Upper lobe of left lung (tissue), 6 donors: ENCODE data around the gene RSBN1L. TPM values are rescaled to one million over a fixed set of nuclear protein-coding genes. Genes with fewer than 3 reads are reported as not detected.

Experiments used
- ATAC-seq, 2 donors: fragments of 200-7000 bp; cut with Tn5 transposase; one replicate each; pipeline ENCODE4 v1.9.1; 2022; ENCODE audit warnings: mild to moderate bottlenecking in 2 of 2, moderate library complexity in 2 of 2; ENCODE audit not compliant: low FRiP score in 2 of 2
- DNase-seq, 2 donors: peaks; one replicate each; pipeline ENCODE4 v3.0.0-alpha.2; 2019 to 2020
- H3K27ac ChIP-seq, 4 donors: fragments of 200-600 bp; sonication (generic); one replicate each; pipeline ENCODE4 v1.5.1; 2016 to 2019
- H3K27me3 ChIP-seq, 4 donors: fragments of 200-600 bp; sonication (generic); one replicate each; pipeline ENCODE4 v1.5.1; 2017 to 2019
- H3K36me3 ChIP-seq, 4 donors: fragments of 200-600 bp; sonication (generic); one replicate each; pipeline ENCODE4 v1.5.1; 2016 to 2019
- H3K4me1 ChIP-seq, 4 donors: fragments of 200-600 bp; sonication (generic); one replicate each; pipeline ENCODE4 v1.5.1; 2018 to 2019
- H3K4me3 ChIP-seq, 4 donors: fragments of 200-600 bp; sonication (generic); one replicate each; pipeline ENCODE4 v1.5.1; 2017 to 2019; ENCODE audit warnings: mild to moderate bottlenecking in 2 of 4, moderate library complexity in 1 of 4
- H3K9me3 ChIP-seq, 4 donors: fragments of 200-600 bp; sonication (generic); one replicate each; pipeline ENCODE4 v1.5.1; 2018 to 2019
- CTCF ChIP-seq, 6 experiments: fragments of 450-650 bp in 4 of 6; fragments of 200-600 bp in 2 of 6; sonication (generic) in 2 of 6; IDR thresholded peaks; one replicate each; pipeline ENCODE4 v1.5.1; 2016 to 2019; ENCODE audit warnings: antibody characterized with exemption in 6 of 6
- EP300 ChIP-seq, 4 donors: sonication (generic); formaldehyde crosslinking; IDR thresholded peaks; one replicate each; pipeline ENCODE4 v1.5.1; 2017; ENCODE audit warnings: antibody characterized with exemption in 4 of 4, control low read depth in 2 of 4
- POLR2A ChIP-seq, 4 donors: fragments of 450-650 bp; IDR thresholded peaks; one replicate each; pipeline ENCODE4 v1.5.1; 2016 to 2017; ENCODE audit warnings: antibody characterized with exemption in 4 of 4, mild to moderate bottlenecking in 2 of 4
- POLR2AphosphoS5 ChIP-seq, 2 donors: sonication (generic); formaldehyde crosslinking; IDR thresholded peaks; one replicate each; pipeline ENCODE4 v1.5.1; 2017; ENCODE audit warnings: antibody characterized with exemption in 2 of 2
- WGBS, 2 donors: methylation state at CpG; one replicate each; pipeline ENCODE4 v1.1.5; 2017 to 2018; 5-methylcytosine and 5-hydroxymethylcytosine counted together
- total RNA-seq, 6 donors: library from RNA; depleted of rRNA in 4 of 6; stranded (reverse); fragments of >200 nt in 4 of 6; gene quantifications; one replicate each; pipeline versions ENCODE4 v1.1.0 to v1.2.1, GENCODE V29; 2016 to 2021
- donor health status: DM: no; HTN: no; CAD: no; lungs with moderate emphysema.
- donor health status: DM: no; HTN: yes; CAD: no; lungs with severe emphysema.

RSBN1L gene
- total RNA-seq, 6 donors from 2014 or later, result 15.1 to 43.7 (median 20.5) TPM

GRCh38 chr7:77674878-77675277 is 21.4 kb upstream of the RSBN1L start:
- WGBS, 2 donors, result 64 to 70% methylated on average over 5 of the region's 5 CpGs
- Histone ChIP-seq H3K4me1 (peaks cover 0 to 9% (median 3%) of the 10 kb centered on the region in 4 donors), H3K27ac (no peak overlapping the region), H3K27me3 (no peaks in the 10 kb centered on the region), H3K36me3 (no peaks in the 10 kb centered on the region), H3K4me3 (no peak overlapping the region), H3K9me3 (no peaks in the 10 kb centered on the region)
- ATAC-seq (peak; percentile 46 to 72), DNase-seq (peak in 1 of 2 donors; percentile 71)
- TF ChIP-seq CTCF (IDR thresholded peaks at IDR 0.05), result no peak

GRCh38 chr7:77679608-77680007 is 16.7 kb upstream of the RSBN1L start:
- Histone ChIP-seq H3K4me3 (no peak overlapping the region), H3K36me3 (peaks cover 0 to 16% (median 2%) of the 10 kb centered on the region in 4 donors), H3K4me1 (peaks cover 7 to 20% (median 11%) of the 10 kb centered on the region in 4 donors), H3K27me3 (no peaks in the 10 kb centered on the region), H3K9me3 (no peaks in the 10 kb centered on the region), H3K27ac (peak overlapping the region in 3 of 4 donors; percentile 35 to 61 (median 56))
- DNase-seq, result no peak
- no peak for ATAC-seq
- TF ChIP-seq POLR2AphosphoS5 (IDR thresholded peaks at IDR 0.05) (no peak), EP300 (IDR thresholded peaks at IDR 0.05) (no peak), CTCF (IDR thresholded peaks at IDR 0.05) (no peak)

GRCh38 chr7:77680266-77680665 is 16.0 kb upstream of the RSBN1L start:
- no peak overlapping the region for H3K4me3 ChIP-seq
- H3K36me3 ChIP-seq, result peaks cover 0 to 16% (median 2%) of the 10 kb centered on the region in 4 donors
- peaks cover 12 to 26% (median 16%) of the 10 kb centered on the region in 4 donors for H3K4me1 ChIP-seq
- ATAC-seq (no peak), DNase-seq (no peak)
- no peak for TF ChIP-seq POLR2A (IDR thresholded peaks at IDR 0.05)
- H3K27ac ChIP-seq, result no peak overlapping the region
- H3K27me3 ChIP-seq, result no peaks in the 10 kb centered on the region
- 94 to 96% methylated on average over 7 of the region's 7 CpGs for WGBS, 2 donors
- no peaks in the 10 kb centered on the region for H3K9me3 ChIP-seq

- Histone ChIP-seq H3K4me1 (peaks cover 32 to 42% (median 40%) of the 10 kb centered on the region in 4 donors), H3K36me3 (peaks cover 0 to 16% (median 2%) of the 10 kb centered on the region in 4 donors), H3K9me3 (no peaks in the 10 kb centered on the region), H3K27me3 (no peaks in the 10 kb centered on the region), H3K27ac (peak overlapping the region; percentile 57 to 79 (median 72)), H3K4me3 (no peak overlapping the region)
- TF ChIP-seq POLR2A (IDR thresholded peaks at IDR 0.05) (peak in 1 of 4 donors; percentile 13), EP300 (IDR thresholded peaks at IDR 0.05) (no peak), POLR2AphosphoS5 (IDR thresholded peaks at IDR 0.05) (no peak), CTCF (IDR thresholded peaks at IDR 0.05) (no peak)
- ATAC-seq (peak in 1 of 2 donors; percentile 69), DNase-seq (no peak)
- 46 to 47% methylated on average over 9 of the region's 9 CpGs for WGBS, 2 donors
Observed at GRCh38 chr7:77684030-77684429, 12.2 kb upstream of the RSBN1L start.

GRCh38 chr7:77685233-77685632 is 11.0 kb upstream of the RSBN1L start:
- Histone ChIP-seq H3K9me3 (no peaks in the 10 kb centered on the region), H3K27me3 (no peaks in the 10 kb centered on the region), H3K4me1 (peaks cover 31 to 38% (median 35%) of the 10 kb centered on the region in 4 donors), H3K27ac (peak overlapping the region; percentile 57 to 79 (median 72)), H3K4me3 (no peak overlapping the region), H3K36me3 (peaks cover 0 to 23% (median 5%) of the 10 kb centered on the region in 4 donors)
- TF ChIP-seq POLR2AphosphoS5 (IDR thresholded peaks at IDR 0.05) (peak; percentile 77 to 81), POLR2A (IDR thresholded peaks at IDR 0.05) (peak in 1 of 4 donors; percentile 40), CTCF (IDR thresholded peaks at IDR 0.05) (peak in 4 of 6 experiments; percentile 27 to 51 (median 34)), EP300 (IDR thresholded peaks at IDR 0.05) (peak; percentile 29 to 98 (median 61))
- WGBS, 2 donors, result 28 to 29% methylated on average over 5 of the region's 5 CpGs
- ATAC-seq (peak; percentile 77 to 91), DNase-seq (peak in 1 of 2 donors; percentile 69)
